CD4-positive, CD25-positive, alpha-beta regulatory T cell (primary cell): ENCODE measurements around the gene SH3GL2. TPM values are rescaled to one million over a fixed set of nuclear protein-coding genes. Genes with fewer than 3 reads are reported as not detected.

Experiments
- ATAC-seq, 2 donors: fragments of 150-1000 bp; cut with Tn5 transposase; one replicate each; pipeline ENCODE4 v1.10.0; 2021; ENCODE audit warnings: low read depth in 2 of 2, moderate number of reproducible peaks in 2 of 2, moderate library complexity in 1 of 2
- DNase-seq, 3 donors: peaks; one replicate each; pipeline versions ENCODE4 v3.0.0 to v3.0.0-alpha.2; 2012 to 2022; ENCODE audit warnings: mixed read lengths in 1 of 3
- H3K27ac ChIP-seq: one replicate; pipeline ENCODE4 v1.7.0; 2013; ENCODE audit warnings: mild to moderate bottlenecking, low read length; ENCODE audit not compliant: insufficient read depth, poor library complexity, severe bottlenecking
- H3K27me3 ChIP-seq: one replicate; pipeline ENCODE4 v1.7.0; 2013; ENCODE audit warnings: low read length; ENCODE audit not compliant: control insufficient read depth, insufficient read depth
- H3K36me3 ChIP-seq: one replicate; pipeline ENCODE4 v1.7.0; 2013; ENCODE audit warnings: mild to moderate bottlenecking, low read length, moderate library complexity; ENCODE audit not compliant: control insufficient read depth, insufficient read depth
- H3K4me1 ChIP-seq: 2 replicates; pipeline ENCODE4 v1.7.0; 2013; ENCODE audit warnings: mild to moderate bottlenecking, low read length; ENCODE audit not compliant: insufficient read depth, control insufficient read depth, poor library complexity, severe bottlenecking
- H3K4me3 ChIP-seq: one replicate; pipeline ENCODE4 v1.7.0; 2013; ENCODE audit warnings: low read depth, mild to moderate bottlenecking, low read length, moderate library complexity
- H3K9me3 ChIP-seq, 2 experiments: 1 replicate in 1 of 2; 2 replicates in 1 of 2; pipeline ENCODE4 v1.7.0; 2013; ENCODE audit warnings: low read length in 2 of 2, mild to moderate bottlenecking in 1 of 2, moderate library complexity in 1 of 2; ENCODE audit not compliant: control insufficient read depth in 2 of 2
- H3K27ac Mint-ChIP-seq, 3 donors: one replicate each; pipeline ENCODE4 v1.8.0; 2020 to 2022; ENCODE audit warnings: mild to moderate bottlenecking in 3 of 3, mixed read lengths in 3 of 3, moderate library complexity in 2 of 3
- H3K27me3 Mint-ChIP-seq: one replicate; pipeline ENCODE4 v1.8.0; 2022; ENCODE audit warnings: mild to moderate bottlenecking, mixed read lengths
- H3K36me3 Mint-ChIP-seq: one replicate; pipeline ENCODE4 v1.8.0; 2020; ENCODE audit warnings: mixed read lengths
- H3K4me1 Mint-ChIP-seq, 4 donors: one replicate each; pipeline ENCODE4 v1.8.0; 2020 to 2022; ENCODE audit warnings: mixed read lengths in 4 of 4, mild to moderate bottlenecking in 1 of 4
- H3K4me3 Mint-ChIP-seq, 4 donors: one replicate each; pipeline ENCODE4 v1.8.0; 2020 to 2022; ENCODE audit warnings: mild to moderate bottlenecking in 4 of 4, mixed read lengths in 4 of 4, moderate library complexity in 3 of 4
- H3K9me3 Mint-ChIP-seq, 7 donors: one replicate each; pipeline ENCODE4 v1.8.0; 2020 to 2022; ENCODE audit warnings: mixed read lengths in 7 of 7, mild to moderate bottlenecking in 3 of 7, moderate library complexity in 2 of 7
- polyA plus RNA-seq, 4 donors: library from polyadenylated mRNA; unstranded; fragments of 300-500 nt; fragmentation: Illumina TruSeq; gene quantifications; one replicate each; pipeline ENCODE4 v1.2.3, GENCODE V29; 2021
- total RNA-seq: library from RNA; stranded (reverse); gene quantifications from one replicate; pipeline ENCODE4 v1.2.3, GENCODE V29; 2022

SH3GL2 gene
- total RNA-seq (not detected), polyA plus RNA-seq (not detected)

DNA sequence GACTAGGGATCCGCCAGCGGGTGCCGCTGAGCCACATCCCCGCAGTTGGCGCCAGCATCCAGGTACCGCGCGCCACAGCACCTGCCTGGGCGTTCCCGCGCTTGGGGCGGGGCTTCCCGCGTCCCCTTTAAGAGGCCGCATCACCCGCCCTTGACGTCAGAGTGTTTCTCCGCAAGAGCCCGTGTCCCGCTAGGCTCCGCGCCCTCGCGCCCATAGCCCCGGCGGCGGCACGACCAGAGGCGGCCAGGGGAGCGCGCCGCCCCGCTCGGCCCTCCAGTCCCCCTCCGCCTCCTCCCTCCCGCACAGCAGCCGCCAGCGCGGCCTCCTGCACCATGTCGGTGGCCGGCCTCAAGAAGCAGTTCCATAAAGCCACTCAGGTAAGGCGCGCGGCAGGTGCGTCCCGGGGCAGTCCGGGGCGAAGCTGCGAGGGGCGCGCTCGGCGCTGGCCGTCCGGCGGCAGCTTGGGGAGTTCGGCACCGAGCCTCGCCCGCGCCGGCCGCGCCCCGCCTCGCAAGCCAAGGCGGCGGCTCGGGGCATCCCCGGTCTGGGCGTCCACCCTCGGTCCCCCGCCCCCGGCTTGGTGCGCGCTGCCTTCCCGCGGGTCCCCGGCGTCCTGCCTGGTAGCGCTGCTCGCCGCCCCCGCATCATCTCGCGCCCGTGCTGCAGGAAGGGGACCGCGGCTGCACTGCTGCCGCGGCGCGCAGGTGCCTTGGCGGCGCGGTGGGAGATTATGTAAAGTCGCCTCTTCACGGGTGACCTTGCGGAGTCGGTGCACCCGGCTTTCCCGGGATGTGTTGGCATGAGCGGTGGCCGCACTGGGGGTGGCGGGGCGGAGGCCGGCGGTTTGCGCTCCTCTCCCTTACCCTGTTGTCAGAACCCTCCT is at the start of gene SH3GL2:
SH3GL2 (plus strand) TSS at position 156 of the 883 bp plus-strand sequence.
- peaks cover 5% of the 10 kb centered on the region for H3K27me3 ChIP-seq
- no peak within 1 kb of the TSS for H3K4me3 ChIP-seq
- no peak within 1 kb of the TSS for H3K27ac ChIP-seq
- H3K9me3 ChIP-seq = peaks cover 0 to 2% of the 10 kb centered on the region in 2 experiments
- no peak within 1 kb of the TSS for H3K27ac Mint-ChIP-seq
- H3K4me3 Mint-ChIP-seq = peak within 1 kb of the TSS in 1 of 4 donors; percentile 21
- ATAC-seq (no peak), DNase-seq (peak in 1 of 3 donors; percentile 7)
- peaks cover 0 to 8% (median 2%) of the 10 kb centered on the region in 7 donors for H3K9me3 Mint-ChIP-seq
- no peaks in the 10 kb centered on the region for H3K4me1 ChIP-seq
- no peaks in the 10 kb centered on the region for H3K36me3 Mint-ChIP-seq
- no peaks in the 10 kb centered on the region for H3K36me3 ChIP-seq
- H3K27me3 Mint-ChIP-seq = peaks cover 38% of the 10 kb centered on the region
- H3K4me1 Mint-ChIP-seq = peaks cover 0 to 7% (median 4%) of the 10 kb centered on the region in 4 donors

DNA sequence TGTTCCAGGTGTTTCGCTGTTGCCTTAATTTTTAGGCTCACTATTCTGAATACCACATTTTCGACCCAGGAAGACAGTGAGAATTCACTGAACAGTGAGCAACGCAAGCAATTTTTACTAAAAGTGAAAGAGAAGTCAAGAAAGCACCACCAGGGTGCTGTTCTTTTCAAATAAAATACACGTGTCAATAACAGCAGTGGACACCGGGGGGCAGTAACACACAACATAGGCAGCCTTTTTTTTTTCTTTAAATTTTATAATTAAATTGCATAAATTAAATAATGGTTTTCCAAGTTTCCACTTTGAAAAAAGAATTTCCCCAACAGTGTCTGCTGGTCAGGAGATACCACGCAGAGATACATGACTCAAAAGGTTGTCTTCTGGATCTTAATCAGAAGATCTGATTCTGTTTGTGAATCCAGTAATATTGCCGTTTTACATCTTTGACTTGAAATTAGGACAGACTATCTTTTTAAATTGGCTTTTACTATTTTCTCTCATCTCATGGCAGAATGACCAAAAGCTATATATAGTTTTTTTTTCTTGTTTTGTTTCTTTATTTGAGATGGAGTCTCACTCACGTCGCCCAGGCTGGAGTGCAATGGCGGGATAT is 47.1 kb upstream of the SH3GL2 start:
- Mint-ChIP-seq H3K27me3 (no peaks in the 10 kb centered on the region), H3K4me3 (no peak overlapping the region), H3K4me1 (no peaks in the 10 kb centered on the region), H3K9me3 (peaks cover 0 to 1% (median 0%) of the 10 kb centered on the region in 7 donors), H3K36me3 (no peaks in the 10 kb centered on the region), H3K27ac (no peak overlapping the region)
- DNase-seq = peak in 1 of 3 donors; percentile 25
- no peak overlapping the region for H3K27ac ChIP-seq
- no peaks in the 10 kb centered on the region for H3K4me1 ChIP-seq
- H3K4me3 ChIP-seq = no peak overlapping the region
- no peaks in the 10 kb centered on the region for H3K27me3 ChIP-seq
- no peak for ATAC-seq
- no peaks in the 10 kb centered on the region for H3K9me3 ChIP-seq
- no peaks in the 10 kb centered on the region for H3K36me3 ChIP-seq

DNA sequence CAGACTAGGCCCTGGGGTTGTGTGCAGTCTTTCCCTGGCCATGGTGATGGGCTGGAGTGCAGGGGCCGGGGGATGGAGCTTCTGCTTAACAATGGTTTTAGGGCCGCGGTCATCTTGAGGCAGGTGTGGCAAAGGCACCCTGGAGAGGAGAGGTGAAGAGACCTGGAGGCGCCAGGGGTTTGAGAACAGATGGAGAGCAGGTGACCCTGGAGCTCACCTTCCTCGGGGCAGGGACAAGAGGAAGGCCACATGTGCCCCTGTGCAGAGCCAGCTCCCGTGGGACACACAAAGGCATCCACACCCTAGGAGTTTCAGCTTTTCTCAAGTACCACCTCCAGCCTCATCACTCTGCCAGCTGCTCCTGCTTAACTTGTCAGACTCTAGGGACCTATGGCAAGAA is 46.4 kb upstream of the SH3GL2 start:
- Mint-ChIP-seq H3K4me3 (no peak overlapping the region), H3K9me3 (peaks cover 0 to 1% (median 0%) of the 10 kb centered on the region in 7 donors), H3K36me3 (no peaks in the 10 kb centered on the region), H3K27me3 (no peaks in the 10 kb centered on the region), H3K4me1 (no peaks in the 10 kb centered on the region), H3K27ac (no peak overlapping the region)
- no peaks in the 10 kb centered on the region for H3K9me3 ChIP-seq
- H3K4me3 ChIP-seq = no peak overlapping the region
- H3K27ac ChIP-seq = no peak overlapping the region
- H3K27me3 ChIP-seq = no peaks in the 10 kb centered on the region
- H3K36me3 ChIP-seq = no peaks in the 10 kb centered on the region
- ATAC-seq (no peak), DNase-seq (no peak)
- H3K4me1 ChIP-seq = no peaks in the 10 kb centered on the region

DNA sequence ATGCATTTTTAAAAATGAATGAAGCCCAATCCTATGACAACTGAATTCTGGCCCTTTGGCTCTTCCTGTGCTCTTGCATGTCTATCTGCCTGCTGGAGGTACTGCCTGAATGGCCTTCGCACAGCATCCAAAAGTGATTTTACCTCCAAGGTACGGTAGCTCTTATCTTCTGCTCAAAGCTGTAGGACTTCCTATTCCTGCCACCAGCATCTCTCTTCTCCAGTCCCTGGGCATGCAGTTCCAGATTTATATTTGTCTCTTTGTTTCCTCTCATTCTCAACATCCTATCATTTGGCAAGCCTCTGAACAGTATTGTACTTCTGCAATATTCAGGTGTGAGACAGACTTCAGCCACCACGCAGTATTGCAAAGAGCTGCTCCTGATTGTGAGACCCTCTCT is 43.7 kb upstream of the SH3GL2 start:
- Mint-ChIP-seq H3K4me3 (no peak overlapping the region), H3K27ac (no peak overlapping the region), H3K36me3 (no peaks in the 10 kb centered on the region), H3K4me1 (no peaks in the 10 kb centered on the region), H3K9me3 (peaks cover 0 to 1% (median 0%) of the 10 kb centered on the region in 7 donors), H3K27me3 (no peaks in the 10 kb centered on the region)
- Histone ChIP-seq H3K4me3 (no peak overlapping the region), H3K27me3 (no peaks in the 10 kb centered on the region), H3K9me3 (no peaks in the 10 kb centered on the region), H3K36me3 (no peaks in the 10 kb centered on the region), H3K4me1 (no peaks in the 10 kb centered on the region), H3K27ac (no peak overlapping the region)
- no peak for DNase-seq
- no peak for ATAC-seq

DNA sequence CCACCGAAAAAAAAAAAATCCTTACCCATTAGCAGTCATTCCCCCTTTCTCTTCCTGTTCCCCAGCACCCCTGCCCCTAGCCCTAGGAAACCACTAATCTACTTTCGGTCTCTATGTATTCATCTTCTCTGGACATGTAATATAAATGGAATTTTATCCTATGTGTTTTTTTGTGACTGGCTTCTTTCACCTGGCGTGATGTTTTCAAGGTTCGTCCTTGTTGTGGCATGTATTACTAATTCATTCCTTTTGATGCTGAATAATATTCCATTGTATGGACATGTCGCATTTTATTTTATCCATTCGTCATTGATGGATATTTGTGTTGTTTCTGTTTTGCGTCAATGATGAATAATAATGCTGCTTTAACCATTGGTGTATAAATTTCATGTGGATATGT is 42.8 kb upstream of the SH3GL2 start:
- DNase-seq = no peak
- H3K27me3 ChIP-seq = no peaks in the 10 kb centered on the region
- no peak overlapping the region for H3K27ac ChIP-seq
- Mint-ChIP-seq H3K36me3 (no peaks in the 10 kb centered on the region), H3K27me3 (no peaks in the 10 kb centered on the region), H3K27ac (no peak overlapping the region), H3K4me1 (no peaks in the 10 kb centered on the region), H3K9me3 (peaks cover 0 to 6% (median 0%) of the 10 kb centered on the region in 7 donors), H3K4me3 (no peak overlapping the region)
- H3K4me1 ChIP-seq = no peaks in the 10 kb centered on the region
- no peaks in the 10 kb centered on the region for H3K36me3 ChIP-seq
- no peaks in the 10 kb centered on the region for H3K9me3 ChIP-seq
- H3K4me3 ChIP-seq = no peak overlapping the region
- ATAC-seq = no peak

DNA sequence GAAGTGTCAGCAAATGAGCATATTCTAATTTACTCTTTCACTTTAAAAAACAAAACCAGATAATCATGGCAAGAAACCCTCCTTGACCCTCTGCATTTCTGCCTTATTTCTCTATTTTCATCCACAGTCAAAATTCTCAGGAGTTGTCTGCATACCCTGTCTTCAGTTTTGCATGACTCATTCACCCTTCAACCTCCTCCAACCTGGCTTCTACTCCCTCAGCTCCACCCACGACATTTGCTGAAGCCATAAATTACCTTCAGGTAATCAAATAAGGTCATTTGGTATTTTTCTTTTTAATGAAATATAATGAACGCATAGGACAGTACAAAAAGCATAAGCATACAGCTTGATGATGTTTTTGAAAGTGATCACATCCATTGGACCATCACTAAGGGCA is 27.8 kb upstream of the SH3GL2 start:
- H3K4me1 ChIP-seq = no peaks in the 10 kb centered on the region
- Mint-ChIP-seq H3K27me3 (no peaks in the 10 kb centered on the region), H3K27ac (peak overlapping the region in 1 of 3 donors; percentile 91), H3K36me3 (no peaks in the 10 kb centered on the region), H3K4me3 (no peak overlapping the region), H3K4me1 (no peaks in the 10 kb centered on the region), H3K9me3 (peaks cover 2 to 16% (median 4%) of the 10 kb centered on the region in 7 donors)
- H3K36me3 ChIP-seq = no peaks in the 10 kb centered on the region
- DNase-seq (no peak), ATAC-seq (no peak)
- no peak overlapping the region for H3K4me3 ChIP-seq
- H3K27ac ChIP-seq = no peak overlapping the region
- H3K9me3 ChIP-seq = no peaks in the 10 kb centered on the region
- no peaks in the 10 kb centered on the region for H3K27me3 ChIP-seq

DNA sequence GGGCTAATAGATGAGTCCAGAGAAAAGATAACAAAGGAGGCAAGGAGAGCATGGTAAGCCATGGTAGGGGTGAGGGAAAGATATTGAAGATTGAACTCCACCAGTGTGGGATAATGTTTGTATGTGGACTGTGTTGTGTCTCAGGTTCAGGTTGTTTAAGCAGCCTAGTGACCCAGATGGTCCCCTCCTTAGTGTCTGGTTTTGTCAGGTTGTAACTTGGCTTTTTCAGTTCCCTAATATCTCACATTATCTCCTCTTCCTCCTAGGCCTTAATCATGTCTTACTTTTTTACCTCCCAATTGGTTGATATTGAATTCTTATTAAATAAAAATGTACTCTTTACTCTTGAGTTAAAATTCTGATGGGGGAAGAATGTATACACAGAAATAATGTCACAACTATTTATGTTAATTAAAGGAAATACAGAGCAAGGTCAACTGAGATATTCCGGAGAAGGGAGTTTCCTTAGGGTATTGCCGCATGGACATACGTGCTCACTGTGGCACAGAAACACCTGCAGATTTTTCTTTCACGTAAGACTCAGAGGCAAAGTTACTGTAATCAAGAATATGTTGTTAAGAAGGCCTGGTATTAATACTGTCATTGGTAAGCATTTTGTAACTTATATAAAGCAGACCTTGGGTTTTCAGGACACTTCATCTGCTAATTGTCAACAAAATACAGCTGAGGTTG is 23.4 kb upstream of the SH3GL2 start:
- Mint-ChIP-seq H3K4me3 (no peak overlapping the region), H3K36me3 (no peaks in the 10 kb centered on the region), H3K27me3 (no peaks in the 10 kb centered on the region), H3K4me1 (no peaks in the 10 kb centered on the region), H3K27ac (no peak overlapping the region), H3K9me3 (peaks cover 0 to 6% (median 5%) of the 10 kb centered on the region in 7 donors)
- H3K27ac ChIP-seq = no peak overlapping the region
- no peak for DNase-seq
- H3K36me3 ChIP-seq = no peaks in the 10 kb centered on the region
- ATAC-seq = no peak
- H3K4me1 ChIP-seq = no peaks in the 10 kb centered on the region
- no peaks in the 10 kb centered on the region for H3K27me3 ChIP-seq
- no peak overlapping the region for H3K4me3 ChIP-seq
- H3K9me3 ChIP-seq = no peaks in the 10 kb centered on the region
